MCF 10A (cell line): ENCODE data around the gene OR7G2. TPM values are rescaled to one million over a fixed set of nuclear protein-coding genes. Genes with fewer than 3 reads are reported as not detected.
"Not testable (repeated sequence)": the region's sequence is repeated elsewhere in the genome, so short reads cannot be mapped to it uniquely, and the experiment has no call there.

Experiments used
- BruUV-seq: library from RNA; stranded (reverse); fragments of 400-500 nt; replicated peaks from 2 replicates; lab custom pipeline; 2021; lab: Mats Ljungman, UMichigan
- CTCF ChIA-PET: fragments of 300-600 bp; sonication (Branson Sonifier 250); formaldehyde crosslinking; extraction: SDS; loops from one replicate; lab custom pipeline; 2021; ENCODE audit warnings: antibody characterized with exemption, inconsistent platforms; lab: Yijun Ruan, JAX
- POLR2A ChIA-PET: fragments of 300-600, 350-650 bp; sonication (Branson Sonifier 250); formaldehyde crosslinking; extraction: SDS; loops from one replicate; lab custom pipeline; 2020; ENCODE audit warnings: antibody characterized with exemption, inconsistent platforms; lab: Yijun Ruan, JAX
- DNase-seq: peaks from one replicate; pipeline ENCODE4 v3.0.0-alpha.2; 2018; ENCODE audit not compliant: unreplicated experiment
- H3K27ac Mint-ChIP-seq: one replicate; pipeline ENCODE4 v1.8.0; 2022; ENCODE audit warnings: mild to moderate bottlenecking, low read depth, mixed read lengths; ENCODE audit not compliant: unreplicated experiment
- H3K27me3 Mint-ChIP-seq: one replicate; pipeline ENCODE4 v1.8.0; 2022; ENCODE audit warnings: mixed read lengths; ENCODE audit not compliant: insufficient read depth, unreplicated experiment
- H3K36me3 Mint-ChIP-seq: one replicate; pipeline ENCODE4 v1.8.0; 2022; ENCODE audit warnings: mild to moderate bottlenecking, moderate library complexity, mixed read lengths; ENCODE audit not compliant: insufficient read depth, unreplicated experiment
- H3K4me1 Mint-ChIP-seq: one replicate; pipeline ENCODE4 v1.8.0; 2022; ENCODE audit warnings: mixed read lengths; ENCODE audit not compliant: insufficient read depth, unreplicated experiment
- H3K4me3 Mint-ChIP-seq: one replicate; pipeline ENCODE4 v1.8.0; 2022; ENCODE audit warnings: mild to moderate bottlenecking, moderate library complexity, mixed read lengths; ENCODE audit not compliant: unreplicated experiment
- H3K9me3 Mint-ChIP-seq: one replicate; pipeline ENCODE4 v1.8.0; 2022; ENCODE audit warnings: mixed read lengths; ENCODE audit not compliant: unreplicated experiment
- intact Hi-C: fragments of 100-400 bp; cut with micrococcal nuclease; formaldehyde crosslinking; loops from 2 replicates; pipeline ENCODE4 v1.14.1; 2022
- total RNA-seq: library from RNA; stranded (reverse); gene quantifications from 2 replicates; pipeline ENCODE4 v1.2.3, GENCODE V29; 2022
- TF ChIP-seq, protein P1 (sequence below): fragments of 200-600 bp; IDR thresholded peaks from one replicate; pipeline ENCODE4 v1.8.0; 2022; ENCODE audit warnings: antibody characterized with exemption, mild to moderate bottlenecking; ENCODE audit not compliant: unreplicated experiment

OR7G2 gene
- total RNA-seq, 1 experiment from 2014 or later: not detected

DNA sequence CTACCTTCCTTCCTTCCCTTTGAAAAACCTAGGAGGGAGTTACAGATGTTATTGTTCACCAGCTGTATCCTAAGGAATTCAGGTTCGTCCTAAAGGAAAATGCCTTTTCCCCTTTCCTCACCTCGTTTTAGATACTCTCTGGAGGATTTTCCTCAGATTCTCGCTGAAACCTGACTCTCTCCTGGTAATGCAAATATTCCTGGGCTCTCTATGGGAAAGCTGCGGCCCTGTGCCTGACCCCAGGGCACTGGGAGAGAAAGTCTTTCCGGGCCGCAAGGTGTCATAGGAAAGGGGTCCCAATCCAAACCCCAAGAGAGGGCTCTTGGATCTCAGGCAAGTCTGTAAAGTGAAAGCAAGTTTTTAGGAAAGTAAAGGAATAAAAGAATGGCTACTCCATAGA, 33.5 kb downstream of the OR7G2 start:
- CTCF ChIA-PET: interaction anchor here (0.6 to 1.1 kb wide), 2 partner anchors 18 to 28 kb away, joined by 4 to 8 read pairs; no protein-coding TSS in a partner anchor
- peaks cover 6% of the 10 kb centered on the region for H3K36me3 Mint-ChIP-seq
- DNase-seq: no peak
- H3K9me3 Mint-ChIP-seq: no peaks in the 10 kb centered on the region
- TF ChIP-seq, protein P1, sequence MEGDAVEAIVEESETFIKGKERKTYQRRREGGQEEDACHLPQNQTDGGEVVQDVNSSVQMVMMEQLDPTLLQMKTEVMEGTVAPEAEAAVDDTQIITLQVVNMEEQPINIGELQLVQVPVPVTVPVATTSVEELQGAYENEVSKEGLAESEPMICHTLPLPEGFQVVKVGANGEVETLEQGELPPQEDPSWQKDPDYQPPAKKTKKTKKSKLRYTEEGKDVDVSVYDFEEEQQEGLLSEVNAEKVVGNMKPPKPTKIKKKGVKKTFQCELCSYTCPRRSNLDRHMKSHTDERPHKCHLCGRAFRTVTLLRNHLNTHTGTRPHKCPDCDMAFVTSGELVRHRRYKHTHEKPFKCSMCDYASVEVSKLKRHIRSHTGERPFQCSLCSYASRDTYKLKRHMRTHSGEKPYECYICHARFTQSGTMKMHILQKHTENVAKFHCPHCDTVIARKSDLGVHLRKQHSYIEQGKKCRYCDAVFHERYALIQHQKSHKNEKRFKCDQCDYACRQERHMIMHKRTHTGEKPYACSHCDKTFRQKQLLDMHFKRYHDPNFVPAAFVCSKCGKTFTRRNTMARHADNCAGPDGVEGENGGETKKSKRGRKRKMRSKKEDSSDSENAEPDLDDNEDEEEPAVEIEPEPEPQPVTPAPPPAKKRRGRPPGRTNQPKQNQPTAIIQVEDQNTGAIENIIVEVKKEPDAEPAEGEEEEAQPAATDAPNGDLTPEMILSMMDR: no peak
- BruUV-seq: no TSS peak
- no peaks in the 10 kb centered on the region for H3K27me3 Mint-ChIP-seq
- POLR2A ChIA-PET: no interaction called here
- peaks cover 14% of the 10 kb centered on the region for H3K4me1 Mint-ChIP-seq
- intact Hi-C loops: loop anchor here (10.0 kb wide), 3 partner anchors 489 to 809 kb away; partner anchors contain the start of gene KANK3
- peak overlapping the region; percentile 11 for H3K27ac Mint-ChIP-seq
- H3K4me3 Mint-ChIP-seq: no peak overlapping the region

DNA sequence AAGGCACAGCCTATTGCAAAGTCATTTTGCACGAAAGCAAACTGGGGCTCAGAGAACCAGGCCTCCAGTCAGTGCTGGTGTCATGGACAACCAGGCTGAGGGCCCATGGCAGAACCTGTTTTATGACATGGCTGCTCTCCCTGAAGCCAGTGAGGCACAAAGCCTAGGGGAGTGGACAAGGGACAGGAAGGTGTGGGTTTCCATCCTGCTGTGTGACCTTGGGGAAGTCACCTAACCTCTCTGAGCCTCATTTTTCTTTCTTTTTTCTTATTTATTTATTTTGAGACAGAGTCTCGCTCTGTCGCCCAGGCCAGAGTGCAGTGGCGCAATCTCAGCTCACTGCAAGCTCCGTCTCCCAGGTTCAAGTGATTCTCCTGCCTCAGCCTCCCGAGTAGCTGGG, 35.6 kb downstream of the OR7G2 start:
- H3K27ac Mint-ChIP-seq, H3K9me3 Mint-ChIP-seq, POLR2A ChIA-PET, H3K36me3 Mint-ChIP-seq, H3K27me3 Mint-ChIP-seq, H3K4me3 Mint-ChIP-seq, BruUV-seq, DNase-seq: not testable (repeated sequence)
- intact Hi-C loops: loop anchor here (10.0 kb wide), 3 partner anchors 487 to 807 kb away; partner anchors contain the start of gene KANK3
- CTCF ChIA-PET: interaction anchor here (0.6 kb wide), 1 partner anchor 10 kb away, joined by 3 read pairs; no protein-coding TSS in a partner anchor
- peaks cover 14% of the 10 kb centered on the region for H3K4me1 Mint-ChIP-seq

DNA sequence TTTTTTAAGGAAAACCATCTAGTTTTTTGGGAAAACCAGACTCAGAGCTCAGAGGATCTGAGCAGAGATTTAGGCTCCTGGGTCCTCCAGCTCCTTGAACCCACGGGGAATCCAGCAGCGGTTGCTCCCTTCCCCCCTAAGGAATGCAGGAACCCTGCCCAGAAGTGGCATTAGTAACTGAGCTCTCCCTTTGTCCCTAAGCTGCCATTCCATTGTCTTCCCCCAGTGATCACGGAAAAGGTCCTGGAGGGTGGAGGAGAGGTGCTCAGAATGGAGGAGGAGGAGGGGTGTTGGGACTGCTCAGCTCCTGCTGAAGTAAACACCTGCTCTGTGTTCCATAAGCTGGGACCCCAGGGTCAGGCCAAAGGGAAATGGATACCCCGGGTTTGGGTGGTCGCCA, 37.2 kb downstream of the OR7G2 start:
- Mint-ChIP-seq H3K27ac (no peak overlapping the region), H3K36me3 (peaks cover 6% of the 10 kb centered on the region), H3K9me3 (no peaks in the 10 kb centered on the region), H3K4me3 (no peak overlapping the region), H3K4me1 (peaks cover 6% of the 10 kb centered on the region), H3K27me3 (no peaks in the 10 kb centered on the region)
- DNase-seq: no peak
- TF ChIP-seq, protein P1: no peak
- POLR2A ChIA-PET: interaction anchor here (1.0 kb wide), 1 partner anchor 14 kb away, joined by 3 read pairs; no protein-coding TSS in a partner anchor
- intact Hi-C loops: loop anchor here (10.0 kb wide), 3 partner anchors 485 to 805 kb away; partner anchors contain the start of gene KANK3
- CTCF ChIA-PET: interaction anchor here (0.6 kb wide), 3 partner anchors 9 to 65 kb away, joined by 3 to 4 read pairs (median 3); no protein-coding TSS in a partner anchor
- no TSS peak for BruUV-seq

DNA sequence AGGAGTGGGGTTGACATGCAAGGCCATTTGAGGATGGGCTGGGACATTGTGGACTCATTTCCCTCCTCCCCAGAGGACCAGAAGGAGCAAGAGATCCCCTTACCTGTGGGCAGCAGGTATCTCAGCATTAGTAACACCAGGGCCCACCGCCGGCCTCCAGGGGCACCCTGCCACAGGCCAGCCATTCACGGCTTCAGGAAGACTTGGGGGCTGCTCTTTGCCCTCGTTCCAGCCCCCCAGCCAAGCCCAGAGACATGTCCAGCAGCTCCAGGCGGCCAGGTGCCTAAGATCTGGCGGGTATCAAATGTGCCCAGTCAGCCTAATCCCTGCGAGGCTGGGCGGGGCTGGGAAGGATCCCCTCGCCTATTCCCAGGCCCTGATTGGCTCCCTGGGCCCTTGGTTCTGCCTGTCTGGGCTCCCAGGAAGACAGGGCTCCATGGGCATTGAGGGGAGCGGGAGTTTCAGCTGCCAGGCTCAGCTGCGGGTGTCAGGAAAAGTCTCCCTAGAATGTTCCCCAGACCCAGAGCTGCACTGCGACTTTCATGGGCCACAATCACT, 41.7 kb downstream of the OR7G2 start:
- TF ChIP-seq, protein P1: no peak
- BruUV-seq: no TSS peak
- POLR2A ChIA-PET: interaction anchor here (0.6 kb wide), 1 partner anchor 27 kb away, joined by 4 read pairs; no protein-coding TSS in a partner anchor
- CTCF ChIA-PET: interaction anchor here (0.7 kb wide), 1 partner anchor 237 kb away, joined by 3 read pairs; no protein-coding TSS in a partner anchor
- H3K36me3 Mint-ChIP-seq: no peaks in the 10 kb centered on the region
- no peaks in the 10 kb centered on the region for H3K9me3 Mint-ChIP-seq
- no peak for DNase-seq
- H3K27me3 Mint-ChIP-seq: no peaks in the 10 kb centered on the region
- no peaks in the 10 kb centered on the region for H3K4me1 Mint-ChIP-seq
- no peak overlapping the region for H3K27ac Mint-ChIP-seq
- H3K4me3 Mint-ChIP-seq: no peak overlapping the region
- intact Hi-C loops: no loop called here
